Thoracic aorta (tissue), 2 donors: ENCODE measurements around the gene SLC35G2. TPM values are rescaled to one million over a fixed set of nuclear protein-coding genes. Genes with fewer than 3 reads are reported as not detected.

ENCODE experiments used
- ATAC-seq: fragments of 150-250 bp; one replicate; pipeline ENCODE4 v1.8.0; 2017; ENCODE audit warnings: low read depth; ENCODE audit not compliant: insufficient number of reproducible peaks, low FRiP score
- DNase-seq: peaks from one replicate; pipeline ENCODE4 v3.0.0-alpha.2; 2020; ENCODE audit warnings: low spot score
- H3K27ac ChIP-seq, 2 donors: fragments of 200-600 bp; sonication (generic); 1 replicate in 1 of 2; 2 replicates in 1 of 2; pipeline ENCODE4 v1.5.1; 2016; ENCODE audit warnings: mild to moderate bottlenecking in 2 of 2, moderate library complexity in 2 of 2
- H3K27me3 ChIP-seq: fragments of 200-600 bp; sonication (generic); replicated peaks from 2 replicates; pipeline ENCODE4 v1.6.0; 2016; ENCODE audit warnings: mild to moderate bottlenecking; ENCODE audit not compliant: insufficient read depth
- H3K36me3 ChIP-seq: fragments of 200-600 bp; sonication (generic); one replicate; pipeline ENCODE4 v1.5.1; 2016
- H3K4me1 ChIP-seq, 2 donors: fragments of 200-600 bp; sonication (generic); 1 replicate in 1 of 2; 2 replicates in 1 of 2; pipeline versions ENCODE4 v1.5.1 to v1.6.0; 2016; ENCODE audit warnings: low read depth in 2 of 2, mild to moderate bottlenecking in 1 of 2; ENCODE audit not compliant: control insufficient read depth in 1 of 2
- H3K4me3 ChIP-seq: fragments of 200-600 bp; sonication (generic); 2 replicates; pipeline ENCODE4 v1.5.1; 2016; ENCODE audit warnings: mild to moderate bottlenecking
- H3K9me3 ChIP-seq: fragments of 200-600 bp; sonication (generic); 2 replicates; pipeline ENCODE4 v1.5.1; 2016
- total RNA-seq, 2 donors: library from RNA; depleted of rRNA; stranded (reverse); fragments of >200 nt; gene quantifications; one replicate each; pipeline versions ENCODE4 v1.1.0 to v1.2.3, GENCODE V29; 2016
- TF ChIP-seq, protein P1 (sequence below): fragments of 200-600 bp; sonication (generic); IDR thresholded peaks from one replicate; pipeline ENCODE4 v1.5.1; 2019; ENCODE audit warnings: antibody characterized with exemption

The SLC35G2 gene
- total RNA-seq, 2 donors from 2014 or later: 5.3 to 6.9 TPM

DNA sequence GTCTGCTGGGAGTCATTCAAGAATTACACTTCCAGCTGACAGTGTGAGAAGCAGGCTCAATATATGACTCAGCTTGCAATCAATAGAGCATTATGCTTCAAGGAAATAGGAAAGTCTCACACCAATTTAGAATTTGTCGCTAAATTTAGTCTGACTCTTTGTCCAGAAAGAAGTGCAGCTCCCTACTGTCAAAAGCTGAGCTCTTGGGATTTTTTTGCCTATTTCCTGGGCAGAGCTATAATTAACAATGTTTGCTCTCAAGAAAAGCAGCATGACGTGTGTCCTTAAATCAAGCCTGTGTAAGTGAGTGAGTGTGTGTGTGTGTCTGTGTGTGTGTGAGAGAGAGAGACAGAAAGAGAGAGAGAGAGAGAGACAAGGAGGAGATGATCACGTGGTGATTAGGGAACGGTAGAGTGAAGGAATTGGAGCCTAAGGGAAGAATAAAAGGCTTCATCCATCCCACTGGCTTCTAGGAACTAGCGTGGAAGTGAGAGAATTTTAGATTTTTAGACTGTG lies 16.4 kb upstream of the SLC35G2 start:
- Histone ChIP-seq H3K9me3 (no peaks in the 10 kb centered on the region), H3K4me1 (peaks cover 4 to 20% of the 10 kb centered on the region in 2 donors), H3K36me3 (no peaks in the 10 kb centered on the region), H3K27me3 (no peaks in the 10 kb centered on the region), H3K27ac (peak overlapping the region; percentile 58 to 66), H3K4me3 (peak overlapping the region; percentile 21)
- ATAC-seq (peak; percentile 68), DNase-seq (no peak)
- TF ChIP-seq, protein P1, sequence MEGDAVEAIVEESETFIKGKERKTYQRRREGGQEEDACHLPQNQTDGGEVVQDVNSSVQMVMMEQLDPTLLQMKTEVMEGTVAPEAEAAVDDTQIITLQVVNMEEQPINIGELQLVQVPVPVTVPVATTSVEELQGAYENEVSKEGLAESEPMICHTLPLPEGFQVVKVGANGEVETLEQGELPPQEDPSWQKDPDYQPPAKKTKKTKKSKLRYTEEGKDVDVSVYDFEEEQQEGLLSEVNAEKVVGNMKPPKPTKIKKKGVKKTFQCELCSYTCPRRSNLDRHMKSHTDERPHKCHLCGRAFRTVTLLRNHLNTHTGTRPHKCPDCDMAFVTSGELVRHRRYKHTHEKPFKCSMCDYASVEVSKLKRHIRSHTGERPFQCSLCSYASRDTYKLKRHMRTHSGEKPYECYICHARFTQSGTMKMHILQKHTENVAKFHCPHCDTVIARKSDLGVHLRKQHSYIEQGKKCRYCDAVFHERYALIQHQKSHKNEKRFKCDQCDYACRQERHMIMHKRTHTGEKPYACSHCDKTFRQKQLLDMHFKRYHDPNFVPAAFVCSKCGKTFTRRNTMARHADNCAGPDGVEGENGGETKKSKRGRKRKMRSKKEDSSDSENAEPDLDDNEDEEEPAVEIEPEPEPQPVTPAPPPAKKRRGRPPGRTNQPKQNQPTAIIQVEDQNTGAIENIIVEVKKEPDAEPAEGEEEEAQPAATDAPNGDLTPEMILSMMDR: no peak

DNA sequence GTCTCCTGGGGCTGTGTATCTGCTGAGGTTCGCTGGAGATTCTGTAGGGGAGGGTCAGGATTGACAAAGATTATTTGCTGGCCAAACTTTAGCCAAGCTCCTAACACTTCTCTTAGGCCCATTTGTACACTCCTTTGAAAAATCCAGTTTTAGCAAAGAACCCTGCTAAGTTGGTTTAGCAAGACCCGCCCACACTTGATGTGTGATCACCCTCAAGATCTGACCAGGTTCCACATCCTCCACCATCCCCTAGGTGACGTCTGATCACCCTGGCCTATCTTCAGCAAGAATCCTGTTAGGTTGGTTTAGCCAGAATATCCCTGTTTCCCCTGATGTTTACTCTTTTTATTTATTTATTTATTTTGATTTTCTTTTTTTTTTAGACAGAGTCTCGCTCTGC lies 14.8 kb upstream of the SLC35G2 start:
- no peaks in the 10 kb centered on the region for H3K36me3 ChIP-seq
- ATAC-seq (no peak), DNase-seq (no peak)
- no peak overlapping the region for H3K4me3 ChIP-seq
- H3K27ac ChIP-seq: no peak overlapping the region
- H3K9me3 ChIP-seq: no peaks in the 10 kb centered on the region
- H3K27me3 ChIP-seq: no peaks in the 10 kb centered on the region
- TF ChIP-seq, protein P1: no peak
- H3K4me1 ChIP-seq: peaks cover 4 to 20% of the 10 kb centered on the region in 2 donors

DNA sequence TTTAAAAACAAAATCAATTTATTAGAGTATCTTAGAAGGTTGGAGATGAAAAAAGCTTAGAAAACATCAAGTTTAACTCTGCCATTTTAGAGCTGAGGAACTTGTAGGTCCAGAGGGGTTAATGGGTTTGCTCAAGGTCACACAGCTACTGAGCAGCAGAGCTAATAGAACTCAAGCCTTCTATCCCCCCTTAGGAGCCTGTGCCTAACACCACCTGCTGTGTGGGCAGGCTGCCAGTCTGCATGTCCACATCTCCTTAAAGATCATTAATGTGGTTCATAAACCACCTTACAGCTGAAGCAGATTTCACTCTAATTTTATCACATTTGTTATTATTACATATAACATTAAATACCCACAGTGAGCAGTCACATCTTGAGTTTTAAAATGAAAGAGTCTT lies 14.1 kb upstream of the SLC35G2 start:
- H3K4me3 ChIP-seq: no peak overlapping the region
- H3K36me3 ChIP-seq: no peaks in the 10 kb centered on the region
- no peak overlapping the region for H3K27ac ChIP-seq
- H3K9me3 ChIP-seq: no peaks in the 10 kb centered on the region
- TF ChIP-seq, protein P1: no peak
- DNase-seq (no peak), ATAC-seq (no peak)
- no peaks in the 10 kb centered on the region for H3K27me3 ChIP-seq
- H3K4me1 ChIP-seq: peaks cover 4 to 20% of the 10 kb centered on the region in 2 donors

DNA sequence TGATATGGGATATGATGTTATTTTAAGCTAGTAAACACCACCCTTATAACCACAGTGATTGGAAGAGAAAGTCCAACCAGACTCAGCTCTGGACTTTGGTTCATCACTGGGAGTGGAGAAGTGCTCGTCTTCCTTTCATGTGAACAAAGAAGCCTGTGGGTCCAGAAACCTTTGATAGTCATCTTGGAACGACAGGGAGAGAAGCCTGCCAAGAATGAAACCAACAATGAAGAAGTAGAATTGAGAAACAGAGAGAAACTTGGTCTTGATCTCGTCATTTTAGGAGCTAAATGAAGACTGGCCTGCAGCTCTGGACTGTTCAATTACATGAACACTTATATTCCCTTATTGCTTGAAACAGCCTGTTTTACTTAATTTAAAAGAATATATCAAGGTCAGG lies 13.1 kb upstream of the SLC35G2 start:
- TF ChIP-seq, protein P1: no peak
- DNase-seq (no peak), ATAC-seq (no peak)
- Histone ChIP-seq H3K4me3 (no peak overlapping the region), H3K9me3 (no peaks in the 10 kb centered on the region), H3K4me1 (peaks cover 4 to 20% of the 10 kb centered on the region in 2 donors), H3K36me3 (no peaks in the 10 kb centered on the region), H3K27me3 (no peaks in the 10 kb centered on the region), H3K27ac (no peak overlapping the region)

DNA sequence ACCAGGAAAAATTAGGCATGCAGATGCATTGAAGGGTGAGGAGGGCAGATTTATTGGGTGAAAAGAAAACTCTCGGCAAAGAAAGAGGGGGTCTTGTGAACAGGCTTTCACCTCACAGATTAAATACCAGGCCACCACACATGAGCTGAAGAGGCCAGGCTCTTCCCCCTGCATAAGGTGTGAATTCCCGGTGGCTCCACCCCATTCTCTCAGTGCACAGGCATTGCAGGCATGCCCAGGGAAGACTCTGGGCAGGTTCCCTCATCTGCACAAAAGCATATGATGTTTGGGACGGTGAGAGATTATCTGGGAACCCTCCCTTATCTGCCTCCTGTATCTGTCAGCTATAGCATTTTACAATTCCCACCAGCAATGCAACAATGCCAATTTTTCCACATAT lies 7.2 kb upstream of the SLC35G2 start:
- H3K27ac ChIP-seq: no peak overlapping the region
- H3K4me3 ChIP-seq: no peak overlapping the region
- TF ChIP-seq, protein P1: no peak
- H3K27me3 ChIP-seq: no peaks in the 10 kb centered on the region
- no peaks in the 10 kb centered on the region for H3K36me3 ChIP-seq
- ATAC-seq (no peak), DNase-seq (no peak)
- no peaks in the 10 kb centered on the region for H3K4me1 ChIP-seq
- no peaks in the 10 kb centered on the region for H3K9me3 ChIP-seq
